GM19463 (cell line): Measurements from ENCODE around the gene TBL3.
"Not testable (repeated sequence)": the region's sequence is repeated elsewhere in the genome, so short reads cannot be mapped to it uniquely, and the experiment has no call there.

Experiments
- ATAC-seq: cut with Tn5 transposase; IDR thresholded peaks from one replicate; pipeline ENCODE4 v1.9.1; 2021; ENCODE audit warnings: mild to moderate bottlenecking, moderate library complexity; ENCODE audit not compliant: unreplicated experiment

Gene TBL3

GRCh38 chr16:1998852-1999801 lies 27.3 kb downstream of the TBL3 start:
- no peak for ATAC-seq

GRCh38 chr16:1999866-2000514 lies 28.1 kb downstream of the TBL3 start:
- ATAC-seq = no peak

- ATAC-seq = no peak
Observed at GRCh38 chr16:2001035-2001434, 29.2 kb downstream of the TBL3 start.

- ATAC-seq = no peak
Observed at GRCh38 chr16:2001456-2002355, 29.9 kb downstream of the TBL3 start.

GRCh38 chr16:2002406-2003230 lies 30.8 kb downstream of the TBL3 start:
- no peak for ATAC-seq

GRCh38 chr16:2003231-2003826 lies 31.5 kb downstream of the TBL3 start:
- no peak for ATAC-seq

- peak; percentile 72 for ATAC-seq
Observed at GRCh38 chr16:2003827-2004641, 32.2 kb downstream of the TBL3 start.

GRCh38 chr16:2004795-2005517 lies 33.1 kb downstream of the TBL3 start:
- no peak for ATAC-seq

GRCh38 chr16:2005646-2006045 lies 33.8 kb downstream of the TBL3 start:
- ATAC-seq = no peak

GRCh38 chr16:2006317-2006716 lies 34.5 kb downstream of the TBL3 start:
- no peak for ATAC-seq

GRCh38 chr16:2007081-2007836 lies 35.4 kb downstream of the TBL3 start:
- ATAC-seq = no peak

- no peak for ATAC-seq
Observed at GRCh38 chr16:2008009-2008526, 36.2 kb downstream of the TBL3 start.

- ATAC-seq = no peak
Observed at GRCh38 chr16:2008631-2009163, 36.8 kb downstream of the TBL3 start.

- ATAC-seq = peak; percentile 26
Observed at GRCh38 chr16:2009164-2009711, 37.4 kb downstream of the TBL3 start.

GRCh38 chr16:2009791-2010510 lies 38.1 kb downstream of the TBL3 start, which contains the start of gene ZNF598:
Gene ZNF598 (minus strand): TSS chr16:2009821.
- peak; percentile 90 for ATAC-seq

GRCh38 chr16:2011726-2012125 lies 39.9 kb downstream of the TBL3 start:
- ATAC-seq = not testable (repeated sequence)
